H9 (cell line): ENCODE measurements around the gene PMM2. TPM values are rescaled to one million over a fixed set of nuclear protein-coding genes. Genes with fewer than 3 reads are reported as not detected.

ENCODE experiments used
- DNase-seq: peaks from one replicate; pipeline ENCODE4 v3.0.0-alpha.2; 2017
- H2AFZ ChIP-seq: one replicate; pipeline ENCODE4 v1.6.1; 2013; ENCODE audit warnings: mild to moderate bottlenecking, low read length, control low read depth, moderate library complexity
- H2AK5ac ChIP-seq: 2 replicates; pipeline ENCODE4 v1.6.1; 2013; ENCODE audit warnings: low read length, control low read depth, mixed read lengths; ENCODE audit not compliant: insufficient read length
- H2BK120ac ChIP-seq: one replicate; pipeline ENCODE4 v1.6.1; 2013; ENCODE audit warnings: low read depth, mild to moderate bottlenecking, low read length, control low read depth, inconsistent platforms; ENCODE audit not compliant: poor library complexity, severe bottlenecking
- H2BK12ac ChIP-seq: 2 replicates; pipeline ENCODE4 v1.6.1; 2013; ENCODE audit warnings: low read length, control low read depth, mixed read lengths, low read depth; ENCODE audit not compliant: insufficient read length
- H2BK15ac ChIP-seq: 2 replicates; pipeline ENCODE4 v1.6.1; 2013; ENCODE audit warnings: low read depth, low read length, control low read depth
- H2BK20ac ChIP-seq: one replicate; pipeline ENCODE4 v1.6.1; 2013; ENCODE audit warnings: low read depth, mild to moderate bottlenecking, low read length, control low read depth, inconsistent platforms; ENCODE audit not compliant: poor library complexity, severe bottlenecking
- H2BK5ac ChIP-seq: 2 replicates; pipeline ENCODE4 v1.6.1; 2013; ENCODE audit warnings: low read length, control low read depth, mixed read lengths; ENCODE audit not compliant: insufficient read length
- H3K14ac ChIP-seq: 2 replicates; pipeline ENCODE4 v1.6.1; 2013; ENCODE audit warnings: low read length, control low read depth; ENCODE audit not compliant: insufficient read depth
- H3K18ac ChIP-seq: 2 replicates; pipeline ENCODE4 v1.6.1; 2013; ENCODE audit warnings: low read depth, mild to moderate bottlenecking, mixed read lengths, low read length, control low read depth; ENCODE audit not compliant: insufficient read length
- H3K23ac ChIP-seq: 2 replicates; pipeline ENCODE4 v1.6.1; 2013; ENCODE audit warnings: low read length, control low read depth, mixed read lengths, low read depth; ENCODE audit not compliant: insufficient read length
- H3K23me2 ChIP-seq: 2 replicates; pipeline ENCODE4 v1.6.1; 2013; ENCODE audit warnings: low read depth, mild to moderate bottlenecking, mixed read lengths, low read length, control low read depth; ENCODE audit not compliant: insufficient read length, poor library complexity, severe bottlenecking
- H3K27ac ChIP-seq: 2 replicates; pipeline ENCODE4 v1.5.1; 2013; ENCODE audit warnings: low read length, control low read depth, mixed read lengths, low read depth; ENCODE audit not compliant: insufficient read length
- H3K27me3 ChIP-seq: 2 replicates; pipeline ENCODE4 v1.6.1; 2013; ENCODE audit warnings: low read length, control low read depth, inconsistent platforms; ENCODE audit not compliant: insufficient read depth
- H3K4ac ChIP-seq: 2 replicates; pipeline ENCODE4 v1.6.1; 2013; ENCODE audit warnings: low read depth, mild to moderate bottlenecking, control low read depth, inconsistent platforms, low read length, moderate library complexity
- H3K4me1 ChIP-seq: 2 replicates; pipeline ENCODE4 v1.6.1; 2013; ENCODE audit warnings: low read length, control low read depth, inconsistent platforms; ENCODE audit not compliant: insufficient read depth
- H3K4me2 ChIP-seq: 2 replicates; pipeline ENCODE4 v1.6.1; 2013; ENCODE audit warnings: low read length, control low read depth, mixed read lengths; ENCODE audit not compliant: insufficient read length, insufficient read depth
- H3K56ac ChIP-seq: 2 replicates; pipeline ENCODE4 v1.6.1; 2013; ENCODE audit warnings: low read depth, mild to moderate bottlenecking, mixed read lengths, low read length, control low read depth; ENCODE audit not compliant: insufficient read length
- H3K79me1 ChIP-seq: 2 replicates; pipeline ENCODE4 v1.6.1; 2013; ENCODE audit warnings: low read depth, mild to moderate bottlenecking, moderate library complexity, low read length, control low read depth, inconsistent platforms; ENCODE audit not compliant: insufficient read depth, poor library complexity, severe bottlenecking
- H3K79me2 ChIP-seq: 2 replicates; pipeline ENCODE4 v1.6.1; 2013; ENCODE audit warnings: low read length, control low read depth, inconsistent platforms; ENCODE audit not compliant: insufficient read depth
- H3K9ac ChIP-seq: 2 replicates; pipeline ENCODE4 v1.6.1; 2013; ENCODE audit warnings: low read length, control low read depth, mixed read lengths; ENCODE audit not compliant: insufficient read length; ENCODE audit errors: extremely low read depth
- H3K9me3 ChIP-seq: one replicate; pipeline ENCODE4 v1.6.1; 2013; ENCODE audit warnings: low read depth, low read length, inconsistent platforms; ENCODE audit not compliant: control insufficient read depth
- H3T11ph ChIP-seq: one replicate; pipeline ENCODE4 v1.6.1; 2013; ENCODE audit warnings: mild to moderate bottlenecking, low read length, control low read depth, inconsistent platforms
- H4K20me1 ChIP-seq: one replicate; pipeline ENCODE4 v1.6.1; 2013; ENCODE audit not compliant: control insufficient read depth, insufficient read length, insufficient read depth
- H4K5ac ChIP-seq: 2 replicates; pipeline ENCODE4 v1.6.1; 2013; ENCODE audit warnings: low read depth, mild to moderate bottlenecking, mixed read lengths, low read length, control low read depth; ENCODE audit not compliant: insufficient read length
- H4K8ac ChIP-seq: replicated peaks from 2 replicates; pipeline ENCODE4 v1.6.1; 2013; ENCODE audit warnings: low read length, control low read depth, mixed read lengths, low read depth; ENCODE audit not compliant: insufficient read length
- H4K91ac ChIP-seq: 2 replicates; pipeline ENCODE4 v1.6.1; 2013; ENCODE audit warnings: low read depth, mild to moderate bottlenecking, moderate library complexity, mixed read lengths, low read length, control low read depth; ENCODE audit not compliant: insufficient read length
- H3K27ac Mint-ChIP-seq, 3 experiments: 2 replicates in 2 of 3; 3 replicates in 1 of 3; pipeline ENCODE4 v1.8.0; 2020 to 2021; ENCODE audit warnings: mixed read lengths in 3 of 3, mild to moderate bottlenecking in 1 of 3, moderate library complexity in 1 of 3
- H3K27me3 Mint-ChIP-seq: 2 replicates; pipeline ENCODE4 v1.8.0; 2021; ENCODE audit warnings: low read depth, mild to moderate bottlenecking, moderate library complexity, mixed read lengths
- H3K36me3 Mint-ChIP-seq, 3 experiments: 2 replicates in 2 of 3; 3 replicates in 1 of 3; pipeline ENCODE4 v1.8.0; 2020 to 2021; ENCODE audit warnings: low read depth in 3 of 3, mixed read lengths in 3 of 3; ENCODE audit not compliant: insufficient read depth in 1 of 3
- H3K4me1 Mint-ChIP-seq, 2 experiments: 2 replicates each; pipeline ENCODE4 v1.8.0; 2020; ENCODE audit warnings: mixed read lengths in 2 of 2
- H3K4me3 Mint-ChIP-seq, 2 experiments: 2 replicates in 1 of 2; 3 replicates in 1 of 2; pipeline ENCODE4 v1.8.0; 2020 to 2021; ENCODE audit warnings: mild to moderate bottlenecking in 2 of 2, mixed read lengths in 2 of 2, moderate library complexity in 1 of 2
- H3K9me3 Mint-ChIP-seq, 2 experiments: 2 replicates in 1 of 2; 3 replicates in 1 of 2; pipeline ENCODE4 v1.8.0; 2020; ENCODE audit warnings: mild to moderate bottlenecking in 2 of 2, mixed read lengths in 2 of 2, moderate library complexity in 1 of 2
- WGBS: extraction: QIAGEN DNeasy Blood & Tissue Kit; methylation state at CpG from one replicate; pipeline ENCODE4 v1.1.7; 2013; ENCODE audit warnings: missing lambda C conversion rate, low lambda C conversion rate, mixed read lengths; ENCODE audit not compliant: insufficient read length; ENCODE audit errors: extremely low coverage; 5-methylcytosine and 5-hydroxymethylcytosine counted together
- total RNA-seq: library from RNA; stranded (reverse); gene quantifications from 2 replicates; pipeline ENCODE4 v1.2.1, GENCODE V29; 2021
- TF ChIP-seq, protein P1 (sequence below): fragments of 200-600 bp; sonication (generic); conservative IDR thresholded peaks from 3 replicates; pipeline ENCODE4 v1.8.0; 2021; ENCODE audit warnings: antibody characterized with exemption, mild to moderate bottlenecking

The PMM2 gene
- total RNA-seq, 1 experiment from 2014 or later = 82.7 TPM

- H3K4ac ChIP-seq = no peak overlapping the region
- Mint-ChIP-seq H3K9me3 (no peaks in the 10 kb centered on the region), H3K4me1 (peaks cover 22 to 24% of the 10 kb centered on the region in 2 experiments), H3K27me3 (peaks cover 2% of the 10 kb centered on the region), H3K4me3 (no peak overlapping the region; a peak in 1 of 5 replicates), H3K36me3 (peaks cover 11 to 29% (median 15%) of the 10 kb centered on the region in 3 experiments; a peak in 6 of 7 replicates), H3K27ac (peak overlapping the region; percentile 17 to 84 (median 35); a peak in 4 of 7 replicates)
- no peak overlapping the region for H3K9ac ChIP-seq
- H3K23ac ChIP-seq = no peak overlapping the region
- no peak overlapping the region for H4K91ac ChIP-seq
- H3T11ph ChIP-seq = no peak overlapping the region
- no peaks in the 10 kb centered on the region for H3K23me2 ChIP-seq
- no peaks in the 10 kb centered on the region; the same call in 1 of the 2 replicates for H3K4me1 ChIP-seq
- WGBS = no CpG with 5 or more reads among the region's 20 CpGs
- H4K5ac ChIP-seq = no peak overlapping the region
- H3K79me2 ChIP-seq = no peaks in the 10 kb centered on the region
- H4K8ac ChIP-seq = no peak overlapping the region
- H2BK5ac ChIP-seq = no peak overlapping the region
- no peak overlapping the region for H2BK120ac ChIP-seq
- TF ChIP-seq, protein P1, sequence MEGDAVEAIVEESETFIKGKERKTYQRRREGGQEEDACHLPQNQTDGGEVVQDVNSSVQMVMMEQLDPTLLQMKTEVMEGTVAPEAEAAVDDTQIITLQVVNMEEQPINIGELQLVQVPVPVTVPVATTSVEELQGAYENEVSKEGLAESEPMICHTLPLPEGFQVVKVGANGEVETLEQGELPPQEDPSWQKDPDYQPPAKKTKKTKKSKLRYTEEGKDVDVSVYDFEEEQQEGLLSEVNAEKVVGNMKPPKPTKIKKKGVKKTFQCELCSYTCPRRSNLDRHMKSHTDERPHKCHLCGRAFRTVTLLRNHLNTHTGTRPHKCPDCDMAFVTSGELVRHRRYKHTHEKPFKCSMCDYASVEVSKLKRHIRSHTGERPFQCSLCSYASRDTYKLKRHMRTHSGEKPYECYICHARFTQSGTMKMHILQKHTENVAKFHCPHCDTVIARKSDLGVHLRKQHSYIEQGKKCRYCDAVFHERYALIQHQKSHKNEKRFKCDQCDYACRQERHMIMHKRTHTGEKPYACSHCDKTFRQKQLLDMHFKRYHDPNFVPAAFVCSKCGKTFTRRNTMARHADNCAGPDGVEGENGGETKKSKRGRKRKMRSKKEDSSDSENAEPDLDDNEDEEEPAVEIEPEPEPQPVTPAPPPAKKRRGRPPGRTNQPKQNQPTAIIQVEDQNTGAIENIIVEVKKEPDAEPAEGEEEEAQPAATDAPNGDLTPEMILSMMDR = peak; percentile 50; the same call in 2 of the 3 replicates
- no peaks in the 10 kb centered on the region for H3K79me1 ChIP-seq
- H3K27me3 ChIP-seq = no peaks in the 10 kb centered on the region
- DNase-seq = no peak
- no peak overlapping the region for H2BK20ac ChIP-seq
- no peak overlapping the region for H2BK12ac ChIP-seq
- no peak overlapping the region for H3K18ac ChIP-seq
- no peak overlapping the region for H3K27ac ChIP-seq
- no peak overlapping the region for H3K14ac ChIP-seq
- peaks cover 4% of the 10 kb centered on the region for H4K20me1 ChIP-seq
- H3K4me2 ChIP-seq = no peak overlapping the region
- no peaks in the 10 kb centered on the region for H3K9me3 ChIP-seq
- H2AFZ ChIP-seq = no peak overlapping the region
- no peak overlapping the region for H3K56ac ChIP-seq
- no peak overlapping the region for H2BK15ac ChIP-seq
- no peak overlapping the region for H2AK5ac ChIP-seq
Observed at GRCh38 chr16:8885674-8886592, 88.3 kb downstream of the PMM2 start.
